Endodermal cell (in vitro differentiated cells): Measurements from ENCODE around the gene TMEM245. TPM values are rescaled to one million over a fixed set of nuclear protein-coding genes. Genes with fewer than 3 reads are reported as not detected.

Experiments
- DNase-seq: peaks from one replicate; pipeline ENCODE4 v3.0.0-alpha.2; 2017
- H3K27ac ChIP-seq: 2 replicates; pipeline ENCODE4 v1.5.1; 2013; ENCODE audit warnings: mild to moderate bottlenecking, low read depth, low read length, moderate library complexity
- H3K27me3 ChIP-seq: 2 replicates; pipeline ENCODE4 v1.6.1; 2013; ENCODE audit warnings: mild to moderate bottlenecking, low read length, moderate library complexity; ENCODE audit not compliant: insufficient read depth, control insufficient read depth, poor library complexity, severe bottlenecking
- H3K36me3 ChIP-seq: 2 replicates; pipeline ENCODE4 v1.7.0; 2013; ENCODE audit warnings: mild to moderate bottlenecking, low read length, moderate library complexity; ENCODE audit not compliant: control insufficient read depth, insufficient read depth
- H3K4me1 ChIP-seq: one replicate; pipeline ENCODE4 v1.7.0; 2013; ENCODE audit warnings: low read length; ENCODE audit not compliant: control insufficient read depth, insufficient read depth
- H3K4me3 ChIP-seq: 2 replicates; pipeline ENCODE4 v1.5.1; 2013; ENCODE audit warnings: mild to moderate bottlenecking, low read length, moderate library complexity
- H3K9ac ChIP-seq: 2 replicates; pipeline ENCODE4 v1.6.1; 2013; ENCODE audit warnings: mild to moderate bottlenecking, low read length, moderate library complexity; ENCODE audit not compliant: poor library complexity, severe bottlenecking; ENCODE audit errors: extremely low read depth
- H3K9me3 ChIP-seq: 2 replicates; pipeline ENCODE4 v1.6.1; 2013; ENCODE audit warnings: mild to moderate bottlenecking, low read length, moderate library complexity; ENCODE audit not compliant: control insufficient read depth
- H3K27ac Mint-ChIP-seq: 2 replicates; pipeline ENCODE4 v1.8.0; 2020; ENCODE audit warnings: mixed read lengths
- H3K27me3 Mint-ChIP-seq: 2 replicates; pipeline ENCODE4 v1.8.0; 2021; ENCODE audit warnings: mild to moderate bottlenecking, mixed read lengths; ENCODE audit not compliant: insufficient read depth
- H3K36me3 Mint-ChIP-seq: 2 replicates; pipeline ENCODE4 v1.8.0; 2020; ENCODE audit warnings: low read depth, mixed read lengths
- H3K4me1 Mint-ChIP-seq: 2 replicates; pipeline ENCODE4 v1.8.0; 2020; ENCODE audit warnings: mixed read lengths
- H3K4me3 Mint-ChIP-seq: 2 replicates; pipeline ENCODE4 v1.8.0; 2020; ENCODE audit warnings: mild to moderate bottlenecking, moderate library complexity, mixed read lengths
- H3K9me3 Mint-ChIP-seq: 2 replicates; pipeline ENCODE4 v1.8.0; 2020; ENCODE audit warnings: mild to moderate bottlenecking, mixed read lengths
- WGBS, 2 experiments: methylation state at CpG; one replicate each; pipeline versions ENCODE4 v1.1.5 to v1.1.7; 2013; ENCODE audit warnings: missing lambda C conversion rate in 2 of 2, mixed read lengths in 1 of 2; ENCODE audit not compliant: insufficient coverage in 1 of 2, insufficient read length in 1 of 2; 5-methylcytosine and 5-hydroxymethylcytosine counted together
- total RNA-seq, 2 donors: library from RNA; stranded (reverse); fragmentation: NEBNext Ultra II Directional in 1 of 2; extraction: Animal tissue kit (Norgen Biotek cat#: 25700) in 1 of 2; gene quantifications; 2 replicates in 1 of 2; 3 replicates in 1 of 2; pipeline ENCODE4 v1.2.1, GENCODE V29; 2021
- TF ChIP-seq, protein P1 (sequence below): fragments of 200-600 bp; sonication (generic); conservative IDR thresholded peaks from 2 replicates; pipeline ENCODE4 v1.5.0; 2021; ENCODE audit warnings: antibody characterized with exemption, mild to moderate bottlenecking

TMEM245 gene
- total RNA-seq, 2 donors from 2014 or later: 42.8 to 55.0 TPM

DNA sequence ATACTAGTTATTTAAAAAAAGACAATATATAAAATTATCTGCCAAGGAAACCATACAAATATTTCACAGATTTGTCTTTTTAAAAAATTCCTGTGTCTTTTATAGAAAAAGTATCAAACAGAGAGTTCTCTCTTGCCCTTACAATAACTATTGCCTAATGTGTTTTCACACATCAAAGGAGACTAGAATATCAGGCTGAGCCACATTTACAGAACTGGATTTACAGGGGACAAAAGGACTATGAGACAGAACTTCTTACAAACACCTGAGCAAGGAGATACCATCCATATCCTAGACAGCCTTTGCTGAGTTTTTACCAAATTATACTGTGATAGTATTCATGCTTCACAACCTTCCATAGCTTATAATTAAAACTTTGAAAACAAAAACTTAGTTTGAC lies 34.2 kb downstream of the TMEM245 start:
- Histone ChIP-seq H3K9ac (no peak overlapping the region), H3K27me3 (no peaks in the 10 kb centered on the region), H3K27ac (no peak overlapping the region), H3K4me1 (peaks cover 2% of the 10 kb centered on the region), H3K36me3 (peaks cover 50% of the 10 kb centered on the region), H3K9me3 (no peaks in the 10 kb centered on the region), H3K4me3 (no peak overlapping the region)
- Mint-ChIP-seq H3K27ac (no peak overlapping the region), H3K36me3 (peaks cover 47% of the 10 kb centered on the region), H3K4me1 (peaks cover 21% of the 10 kb centered on the region), H3K27me3 (no peaks in the 10 kb centered on the region), H3K4me3 (no peak overlapping the region), H3K9me3 (no peaks in the 10 kb centered on the region)
- TF ChIP-seq, protein P1, sequence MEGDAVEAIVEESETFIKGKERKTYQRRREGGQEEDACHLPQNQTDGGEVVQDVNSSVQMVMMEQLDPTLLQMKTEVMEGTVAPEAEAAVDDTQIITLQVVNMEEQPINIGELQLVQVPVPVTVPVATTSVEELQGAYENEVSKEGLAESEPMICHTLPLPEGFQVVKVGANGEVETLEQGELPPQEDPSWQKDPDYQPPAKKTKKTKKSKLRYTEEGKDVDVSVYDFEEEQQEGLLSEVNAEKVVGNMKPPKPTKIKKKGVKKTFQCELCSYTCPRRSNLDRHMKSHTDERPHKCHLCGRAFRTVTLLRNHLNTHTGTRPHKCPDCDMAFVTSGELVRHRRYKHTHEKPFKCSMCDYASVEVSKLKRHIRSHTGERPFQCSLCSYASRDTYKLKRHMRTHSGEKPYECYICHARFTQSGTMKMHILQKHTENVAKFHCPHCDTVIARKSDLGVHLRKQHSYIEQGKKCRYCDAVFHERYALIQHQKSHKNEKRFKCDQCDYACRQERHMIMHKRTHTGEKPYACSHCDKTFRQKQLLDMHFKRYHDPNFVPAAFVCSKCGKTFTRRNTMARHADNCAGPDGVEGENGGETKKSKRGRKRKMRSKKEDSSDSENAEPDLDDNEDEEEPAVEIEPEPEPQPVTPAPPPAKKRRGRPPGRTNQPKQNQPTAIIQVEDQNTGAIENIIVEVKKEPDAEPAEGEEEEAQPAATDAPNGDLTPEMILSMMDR: no peak
- DNase-seq: no peak

DNA sequence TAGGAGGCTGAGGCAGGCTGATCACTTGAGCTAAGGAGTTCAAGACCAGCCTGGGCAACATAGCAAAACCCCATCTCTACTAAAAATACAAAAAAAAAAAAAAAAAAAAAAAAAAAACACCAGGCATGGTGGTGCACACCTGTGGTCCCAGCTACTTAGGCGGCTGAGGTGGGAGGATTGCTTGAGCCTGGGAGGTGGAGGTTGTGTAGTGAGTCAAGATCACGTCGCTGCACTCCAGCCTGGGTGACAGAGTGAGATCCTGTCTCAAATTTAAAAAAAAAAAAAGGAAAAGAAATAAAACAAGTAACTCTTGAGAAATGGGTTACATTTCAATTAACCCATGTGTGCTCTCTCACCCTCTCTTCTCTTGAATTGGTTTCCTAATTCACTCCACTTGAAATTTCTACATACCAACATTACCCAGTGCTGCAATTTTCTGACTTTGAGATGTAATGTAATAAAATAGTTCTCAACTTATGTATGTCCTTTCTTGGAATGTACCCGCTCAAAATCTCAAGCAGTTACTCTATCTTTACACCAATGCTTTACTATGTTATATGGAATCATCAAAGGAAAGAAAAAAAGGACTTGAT lies 35.8 kb downstream of the TMEM245 start:
- H3K27ac Mint-ChIP-seq: no peak overlapping the region
- peaks cover 51% of the 10 kb centered on the region for H3K36me3 Mint-ChIP-seq

DNA sequence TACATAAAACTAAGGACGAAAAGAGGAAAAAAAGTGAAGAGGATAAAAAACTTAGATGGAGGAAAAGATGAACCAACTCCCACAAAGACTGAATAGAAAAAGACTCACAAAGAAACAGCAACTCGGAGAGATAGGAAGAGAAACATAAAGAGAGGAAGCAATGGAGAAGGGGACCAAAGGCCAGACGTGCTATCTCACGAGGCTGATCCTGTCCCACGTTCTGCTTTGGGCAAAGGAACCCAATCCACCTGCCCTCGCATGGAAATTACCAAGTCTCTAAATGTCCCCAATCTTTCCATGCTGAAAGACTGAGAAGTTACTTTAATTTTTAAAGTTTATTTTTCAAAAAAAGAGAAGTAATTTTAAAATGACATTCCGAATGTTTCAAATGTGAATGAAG lies 36.6 kb downstream of the TMEM245 start:
- Mint-ChIP-seq H3K36me3 (peaks cover 52% of the 10 kb centered on the region), H3K4me1 (peaks cover 21% of the 10 kb centered on the region), H3K9me3 (no peaks in the 10 kb centered on the region), H3K27ac (no peak overlapping the region), H3K4me3 (no peak overlapping the region), H3K27me3 (no peaks in the 10 kb centered on the region)
- 92% methylated on average over 2 to 7 of the region's 7 CpGs for WGBS, 2 experiments
- no peak overlapping the region for H3K9ac ChIP-seq
- TF ChIP-seq, protein P1: no peak
- DNase-seq: no peak
- no peaks in the 10 kb centered on the region for H3K27me3 ChIP-seq
- no peaks in the 10 kb centered on the region for H3K9me3 ChIP-seq
- no peak overlapping the region for H3K27ac ChIP-seq
- peaks cover 56% of the 10 kb centered on the region for H3K36me3 ChIP-seq
- H3K4me3 ChIP-seq: no peak overlapping the region
- H3K4me1 ChIP-seq: peaks cover 2% of the 10 kb centered on the region

More for the DNA sequence above, 35.8 kb downstream of the TMEM245 start:
- peaks cover 21% of the 10 kb centered on the region for H3K4me1 Mint-ChIP-seq
- WGBS, 2 experiments: 99% methylated on average over 3 of the region's 4 CpGs; no CpG with 5 or more reads in 1 of the 2 experiments
- Histone ChIP-seq H3K36me3 (peaks cover 54% of the 10 kb centered on the region), H3K27ac (no peak overlapping the region), H3K27me3 (no peaks in the 10 kb centered on the region), H3K4me1 (peaks cover 2% of the 10 kb centered on the region), H3K4me3 (no peak overlapping the region), H3K9ac (no peak overlapping the region), H3K9me3 (no peaks in the 10 kb centered on the region)
- H3K4me3 Mint-ChIP-seq: no peak overlapping the region
- TF ChIP-seq, protein P1: no peak
- no peaks in the 10 kb centered on the region for H3K9me3 Mint-ChIP-seq
- no peak for DNase-seq
- no peaks in the 10 kb centered on the region for H3K27me3 Mint-ChIP-seq
